ENCODE results near the gene MRLN. TPM values are rescaled to one million over a fixed set of nuclear protein-coding genes. Genes with fewer than 3 reads are reported as not detected.
"Not testable (repeated sequence)": the region's sequence is repeated elsewhere in the genome, so short reads cannot be mapped to it uniquely, and the experiment has no call there.

MRLN gene
- total RNA-seq, 4 donors from 2014 or later: not detected

DNA sequence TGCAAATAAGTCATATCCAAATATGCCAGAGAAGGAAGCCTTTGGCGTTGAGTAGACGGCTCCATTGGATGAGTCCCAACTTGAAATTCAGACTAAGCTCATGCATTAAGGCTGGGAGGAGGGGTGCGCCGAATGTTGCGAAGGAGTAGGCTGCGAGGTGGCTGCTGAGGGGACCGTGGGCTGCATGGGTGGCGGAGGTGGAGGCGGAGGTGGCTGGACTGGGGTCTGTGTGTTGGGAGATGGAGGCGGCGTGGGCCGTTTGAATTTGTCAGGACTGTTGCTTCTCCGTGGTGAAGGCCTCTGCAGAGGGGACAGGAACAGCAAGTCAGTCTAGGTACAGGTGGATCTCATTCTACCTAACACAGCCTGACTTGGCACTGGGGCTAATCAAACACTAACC is 39.6 kb upstream of the MRLN start:
- intact Hi-C loops (cut with DNase I; ENCODE audit: low total_unique reads): no loop called here
- 85% methylated on average over 13 of the region's 13 CpGs; no CpG with 5 or more reads in 1 of the 2 donors for WGBS, 2 donors (ENCODE audit: low coverage in 1 of 2)
- H3K27me3 ChIP-seq: no peaks in the 10 kb centered on the region
- in situ Hi-C loops (cut with MboI; ENCODE audit: low pct_ligation_motif_present in 1 of 4, low pct_unique_long_range_greater_than_20kb in 1 of 4, low sequenced_read_pairs in 3 of 4): no loop called here
- TF ChIP-seq EP300 (IDR thresholded peaks at IDR 0.05; ENCODE audit: low read depth): no peak
- TF ChIP-seq POLR2A (IDR thresholded peaks at IDR 0.05): no peak
- TF ChIP-seq, protein P1, sequence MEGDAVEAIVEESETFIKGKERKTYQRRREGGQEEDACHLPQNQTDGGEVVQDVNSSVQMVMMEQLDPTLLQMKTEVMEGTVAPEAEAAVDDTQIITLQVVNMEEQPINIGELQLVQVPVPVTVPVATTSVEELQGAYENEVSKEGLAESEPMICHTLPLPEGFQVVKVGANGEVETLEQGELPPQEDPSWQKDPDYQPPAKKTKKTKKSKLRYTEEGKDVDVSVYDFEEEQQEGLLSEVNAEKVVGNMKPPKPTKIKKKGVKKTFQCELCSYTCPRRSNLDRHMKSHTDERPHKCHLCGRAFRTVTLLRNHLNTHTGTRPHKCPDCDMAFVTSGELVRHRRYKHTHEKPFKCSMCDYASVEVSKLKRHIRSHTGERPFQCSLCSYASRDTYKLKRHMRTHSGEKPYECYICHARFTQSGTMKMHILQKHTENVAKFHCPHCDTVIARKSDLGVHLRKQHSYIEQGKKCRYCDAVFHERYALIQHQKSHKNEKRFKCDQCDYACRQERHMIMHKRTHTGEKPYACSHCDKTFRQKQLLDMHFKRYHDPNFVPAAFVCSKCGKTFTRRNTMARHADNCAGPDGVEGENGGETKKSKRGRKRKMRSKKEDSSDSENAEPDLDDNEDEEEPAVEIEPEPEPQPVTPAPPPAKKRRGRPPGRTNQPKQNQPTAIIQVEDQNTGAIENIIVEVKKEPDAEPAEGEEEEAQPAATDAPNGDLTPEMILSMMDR (IDR thresholded peaks at IDR 0.05): no peak
- TF ChIP-seq POLR2AphosphoS5 (IDR thresholded peaks at IDR 0.05): no peak
- H3K9me3 ChIP-seq: no peaks in the 10 kb centered on the region
- no peak overlapping the region for H3K27ac ChIP-seq
- peaks cover 0 to 21% (median 9%) of the 10 kb centered on the region in 4 donors for H3K36me3 ChIP-seq
- no peaks in the 10 kb centered on the region for H3K4me1 ChIP-seq
- DNase-seq: no peak
- H3K4me3 ChIP-seq: no peak overlapping the region

DNA sequence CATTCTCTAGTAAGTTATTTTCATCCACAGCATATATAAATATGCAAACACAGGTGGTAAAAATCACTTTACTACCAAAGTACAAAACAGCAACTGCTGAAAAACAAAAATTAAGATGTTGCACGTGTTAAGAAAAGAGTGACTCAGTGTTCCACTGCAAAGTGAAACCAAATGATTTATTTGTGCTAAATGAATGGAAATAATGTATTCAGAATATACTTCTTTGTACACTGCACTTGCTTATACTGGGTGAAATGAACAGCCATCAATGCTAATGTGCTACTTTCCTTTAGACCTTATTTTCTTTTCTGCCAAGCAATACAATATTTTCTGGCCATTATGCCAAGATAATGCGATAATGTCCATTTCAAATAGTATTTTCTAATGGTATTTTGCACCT is 38.3 kb upstream of the MRLN start:
- in situ Hi-C loops (cut with MboI; ENCODE audit: low pct_ligation_motif_present in 1 of 4, low pct_unique_long_range_greater_than_20kb in 1 of 4, low sequenced_read_pairs in 3 of 4): no loop called here
- WGBS, 2 donors (ENCODE audit: low coverage in 1 of 2): 65 to 78% methylated on average over 2 of the region's 2 CpGs
- intact Hi-C loops (cut with DNase I; ENCODE audit: low total_unique reads): no loop called here
- H3K4me3 ChIP-seq: no peak overlapping the region
- H3K27ac ChIP-seq: no peak overlapping the region
- no peaks in the 10 kb centered on the region for H3K9me3 ChIP-seq
- peaks cover 0 to 21% (median 9%) of the 10 kb centered on the region in 4 donors for H3K36me3 ChIP-seq
- no peaks in the 10 kb centered on the region for H3K4me1 ChIP-seq
- no peaks in the 10 kb centered on the region for H3K27me3 ChIP-seq
- no peak for TF ChIP-seq POLR2AphosphoS5 (IDR thresholded peaks at IDR 0.05)
- DNase-seq: no peak

DNA sequence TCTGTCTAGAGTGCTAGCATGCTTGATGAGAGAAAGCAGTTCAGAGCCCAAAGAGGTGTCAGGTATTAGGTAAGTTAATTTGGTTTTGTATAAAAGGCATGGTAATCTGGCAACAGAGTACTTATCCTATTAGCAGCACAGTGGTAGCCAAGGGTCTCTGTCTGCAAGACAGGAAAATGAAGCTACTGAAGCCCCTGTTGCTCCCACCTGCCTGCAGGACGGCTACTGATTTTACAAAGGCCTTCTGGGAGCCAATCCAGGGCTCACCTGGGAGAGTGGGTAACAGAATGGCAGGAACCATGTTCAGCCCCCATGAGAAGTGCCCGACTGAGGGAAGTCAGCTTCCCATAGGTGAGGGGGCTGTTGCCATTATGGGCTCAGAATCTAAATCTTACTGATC is 36.8 kb upstream of the MRLN start:
- H3K27ac ChIP-seq; in situ Hi-C loops (cut with MboI; ENCODE audit: low pct_ligation_motif_present in 1 of 4, low pct_unique_long_range_greater_than_20kb in 1 of 4, low sequenced_read_pairs in 3 of 4); H3K4me3 ChIP-seq; H3K9me3 ChIP-seq; H3K27me3 ChIP-seq; H3K4me1 ChIP-seq; DNase-seq; intact Hi-C loops (cut with DNase I; ENCODE audit: low total_unique reads): not testable (repeated sequence)
- WGBS, 2 donors (ENCODE audit: low coverage in 1 of 2): 50% methylated on average over 2 of the region's 2 CpGs; no CpG with 5 or more reads in 1 of the 2 donors
- H3K36me3 ChIP-seq: peaks cover 0 to 21% (median 9%) of the 10 kb centered on the region in 4 donors

DNA sequence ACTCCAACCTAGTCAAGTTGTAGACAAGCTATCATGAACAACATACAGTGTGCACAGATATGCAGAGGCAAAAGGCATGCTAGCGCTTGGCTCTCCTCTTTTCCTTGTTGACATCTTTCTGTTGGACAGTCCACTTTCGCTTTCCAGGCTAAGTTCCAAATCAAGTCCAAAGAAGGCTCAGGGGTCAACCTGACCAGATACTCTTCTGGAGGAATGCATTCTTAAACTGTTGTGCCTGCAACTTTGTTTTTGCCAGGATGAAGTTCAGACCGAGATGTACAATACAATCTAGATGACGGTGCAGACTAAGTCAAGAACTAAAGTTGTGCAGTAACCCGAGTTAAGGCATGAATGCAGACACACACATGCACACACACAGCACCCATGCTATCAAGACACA is 35.7 kb upstream of the MRLN start:
- H3K36me3 ChIP-seq: peaks cover 0 to 21% (median 9%) of the 10 kb centered on the region in 4 donors
- not testable (repeated sequence) for H3K27ac ChIP-seq

DNA sequence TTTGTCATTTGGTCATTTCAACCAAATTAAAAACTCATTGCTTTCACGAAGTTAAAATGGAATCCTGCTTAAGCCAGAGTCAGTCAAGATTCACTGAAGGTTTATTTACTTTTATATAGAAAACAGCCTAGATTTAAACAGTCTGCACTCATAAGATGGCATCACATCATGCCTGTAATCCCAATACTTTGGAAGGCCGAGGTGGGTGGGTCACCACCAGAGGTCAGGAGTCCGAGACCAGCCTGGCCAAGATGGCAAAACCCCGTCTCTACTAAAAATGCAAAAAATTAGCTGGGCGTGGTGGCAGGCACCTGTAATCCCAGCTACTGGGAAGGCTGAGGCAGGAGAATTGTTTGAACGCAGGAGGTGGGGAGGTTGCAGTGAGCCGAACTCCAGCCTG is 33.8 kb upstream of the MRLN start:
- intact Hi-C loops (cut with DNase I; ENCODE audit: low total_unique reads); DNase-seq; in situ Hi-C loops (cut with MboI; ENCODE audit: low pct_ligation_motif_present in 1 of 4, low pct_unique_long_range_greater_than_20kb in 1 of 4, low sequenced_read_pairs in 3 of 4); H3K27ac ChIP-seq; H3K4me1 ChIP-seq; H3K9me3 ChIP-seq; H3K27me3 ChIP-seq; H3K4me3 ChIP-seq: not testable (repeated sequence)
- 93 to 94% methylated on average over 3 to 7 of the region's 7 CpGs for WGBS, 2 donors (ENCODE audit: low coverage in 1 of 2)
- H3K36me3 ChIP-seq: peaks cover 0 to 10% (median 3%) of the 10 kb centered on the region in 4 donors

More for the DNA sequence above, 35.7 kb upstream of the MRLN start:
- H3K4me3 ChIP-seq; in situ Hi-C loops (cut with MboI; ENCODE audit: low pct_ligation_motif_present in 1 of 4, low pct_unique_long_range_greater_than_20kb in 1 of 4, low sequenced_read_pairs in 3 of 4); DNase-seq; H3K27me3 ChIP-seq; H3K4me1 ChIP-seq; intact Hi-C loops (cut with DNase I; ENCODE audit: low total_unique reads); H3K9me3 ChIP-seq: not testable (repeated sequence)
- 80% methylated on average over 5 of the region's 5 CpGs; no CpG with 5 or more reads in 1 of the 2 donors for WGBS, 2 donors (ENCODE audit: low coverage in 1 of 2)

DNA sequence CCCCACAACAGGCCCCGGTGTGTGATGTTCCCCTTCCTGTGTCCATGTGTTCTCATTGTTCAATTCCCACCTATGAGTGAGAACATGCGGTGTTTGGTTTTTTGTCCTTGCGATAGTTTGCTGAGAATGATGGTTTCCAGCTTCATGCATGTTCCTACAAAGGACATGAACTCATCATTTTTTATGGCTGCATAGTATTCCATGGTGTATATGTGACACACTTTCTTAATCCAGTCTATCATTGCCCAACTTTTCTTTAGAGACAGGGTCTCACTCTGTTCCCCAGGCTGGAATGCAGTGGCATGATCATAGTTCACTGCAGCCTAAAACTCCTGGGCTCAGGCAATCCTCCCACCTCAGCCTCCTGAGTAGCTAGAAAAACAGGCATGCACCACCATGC is 32.2 kb upstream of the MRLN start:
- H3K27ac ChIP-seq; H3K4me3 ChIP-seq; in situ Hi-C loops (cut with MboI; ENCODE audit: low pct_ligation_motif_present in 1 of 4, low pct_unique_long_range_greater_than_20kb in 1 of 4, low sequenced_read_pairs in 3 of 4); H3K4me1 ChIP-seq; H3K27me3 ChIP-seq; DNase-seq; intact Hi-C loops (cut with DNase I; ENCODE audit: low total_unique reads); H3K36me3 ChIP-seq; H3K9me3 ChIP-seq: not testable (repeated sequence)
- WGBS, 2 donors (ENCODE audit: low coverage in 1 of 2): 100% methylated on average over 2 of the region's 3 CpGs; no CpG with 5 or more reads in 1 of the 2 donors

DNA sequence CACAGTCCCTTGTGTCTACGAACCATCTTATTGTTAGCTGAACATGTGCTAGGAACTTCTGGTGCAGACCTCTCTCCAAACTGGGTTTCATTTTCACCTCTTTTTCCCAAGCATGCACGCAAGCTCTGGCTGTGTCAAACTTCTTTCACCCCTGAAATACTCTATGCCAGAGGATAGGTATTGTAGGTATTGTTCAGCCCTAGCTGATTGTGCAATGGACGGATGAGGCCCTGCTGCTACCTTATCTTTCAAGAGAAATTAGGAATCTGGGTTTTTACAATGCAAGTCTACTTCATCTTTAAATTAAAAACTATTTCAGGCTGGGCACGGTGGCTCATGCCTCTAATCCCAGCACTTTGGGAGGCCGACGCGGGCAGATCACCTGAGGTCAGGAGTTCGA is 28.3 kb upstream of the MRLN start:
- in situ Hi-C loops (cut with MboI; ENCODE audit: low pct_ligation_motif_present in 1 of 4, low pct_unique_long_range_greater_than_20kb in 1 of 4, low sequenced_read_pairs in 3 of 4): no loop called here
- Histone ChIP-seq H3K9me3 (peaks cover 0 to 8% of the 10 kb centered on the region in 2 donors), H3K36me3 (no peaks in the 10 kb centered on the region), H3K27ac (no peak overlapping the region), H3K27me3 (no peaks in the 10 kb centered on the region), H3K4me1 (no peaks in the 10 kb centered on the region), H3K4me3 (no peak overlapping the region)
- DNase-seq: no peak
- intact Hi-C loops (cut with DNase I; ENCODE audit: low total_unique reads): no loop called here
- 83 to 95% methylated on average over 3 to 8 of the region's 8 CpGs for WGBS, 2 donors (ENCODE audit: low coverage in 1 of 2)
- TF ChIP-seq POLR2AphosphoS5 (IDR thresholded peaks at IDR 0.05) (no peak), EP300 (IDR thresholded peaks at IDR 0.05; ENCODE audit: low read depth) (no peak), POLR2A (IDR thresholded peaks at IDR 0.05) (no peak)
- TF ChIP-seq, protein P1 (IDR thresholded peaks at IDR 0.05): no peak
